Right lobe of liver (tissue), 4 donors: ENCODE results near the gene TAS2R19.

Experiments used
- POLR2A ChIP-seq: fragments of 450-650 bp; IDR thresholded peaks from one replicate; pipeline ENCODE4 v1.6.1; 2017; ENCODE audit warnings: antibody characterized with exemption, mild to moderate bottlenecking
- TF ChIP-seq, protein P1 (sequence below), 4 donors: fragments of 200-600 bp in 3 of 4; fragments of 450-650 bp in 1 of 4; IDR thresholded peaks; one replicate each; pipeline versions ENCODE4 v1.5.1 to v1.8.0; 2016 to 2022; ENCODE audit warnings: antibody characterized with exemption in 4 of 4, mild to moderate bottlenecking in 2 of 4
- donor health status: DM: no; HTN: no; CAD: no.
- donor health status: DM: no; HTN: no; CAD: no.
- donor health status: DM: no; HTN: yes; CAD: no.

- TF ChIP-seq, protein P1, sequence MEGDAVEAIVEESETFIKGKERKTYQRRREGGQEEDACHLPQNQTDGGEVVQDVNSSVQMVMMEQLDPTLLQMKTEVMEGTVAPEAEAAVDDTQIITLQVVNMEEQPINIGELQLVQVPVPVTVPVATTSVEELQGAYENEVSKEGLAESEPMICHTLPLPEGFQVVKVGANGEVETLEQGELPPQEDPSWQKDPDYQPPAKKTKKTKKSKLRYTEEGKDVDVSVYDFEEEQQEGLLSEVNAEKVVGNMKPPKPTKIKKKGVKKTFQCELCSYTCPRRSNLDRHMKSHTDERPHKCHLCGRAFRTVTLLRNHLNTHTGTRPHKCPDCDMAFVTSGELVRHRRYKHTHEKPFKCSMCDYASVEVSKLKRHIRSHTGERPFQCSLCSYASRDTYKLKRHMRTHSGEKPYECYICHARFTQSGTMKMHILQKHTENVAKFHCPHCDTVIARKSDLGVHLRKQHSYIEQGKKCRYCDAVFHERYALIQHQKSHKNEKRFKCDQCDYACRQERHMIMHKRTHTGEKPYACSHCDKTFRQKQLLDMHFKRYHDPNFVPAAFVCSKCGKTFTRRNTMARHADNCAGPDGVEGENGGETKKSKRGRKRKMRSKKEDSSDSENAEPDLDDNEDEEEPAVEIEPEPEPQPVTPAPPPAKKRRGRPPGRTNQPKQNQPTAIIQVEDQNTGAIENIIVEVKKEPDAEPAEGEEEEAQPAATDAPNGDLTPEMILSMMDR (IDR thresholded peaks at IDR 0.05): no peak
- TF ChIP-seq POLR2A: no peak
These were observed 32.9 kb upstream of the TAS2R19 start for GRCh38 chr12:11055306-11055705.
